T-helper 2 cell treated with Interferon-gamma antibody and Interleukin-4, amounts not matched to agents 5 μg/mL and 100 μg/mL, for 36 hours (primary cell): ENCODE results near the gene ENKD1.
A peak's percentile ranks its signal among the peaks of the same experiment; 100 is the strongest.

Source experiments
- DNase-seq: peaks from one replicate; pipeline ENCODE4 v3.0.0; 2021; ENCODE audit warnings: low spot score
- H3K27ac Mint-ChIP-seq: one replicate; pipeline ENCODE4 v1.8.0; 2021; ENCODE audit warnings: mild to moderate bottlenecking, mixed read lengths
- H3K27me3 Mint-ChIP-seq: one replicate; pipeline ENCODE4 v1.8.0; 2021; ENCODE audit warnings: low read depth, mixed read lengths
- H3K36me3 Mint-ChIP-seq: one replicate; pipeline ENCODE4 v1.8.0; 2021; ENCODE audit warnings: low read depth, mixed read lengths
- H3K4me1 Mint-ChIP-seq: one replicate; pipeline ENCODE4 v1.8.0; 2021; ENCODE audit warnings: low read depth, mixed read lengths
- H3K4me3 Mint-ChIP-seq: one replicate; pipeline ENCODE4 v1.8.0; 2022; ENCODE audit warnings: mild to moderate bottlenecking, moderate library complexity, mixed read lengths
- H3K9me3 Mint-ChIP-seq: one replicate; pipeline ENCODE4 v1.8.0; 2021; ENCODE audit warnings: mixed read lengths

ENKD1 gene, protein sequence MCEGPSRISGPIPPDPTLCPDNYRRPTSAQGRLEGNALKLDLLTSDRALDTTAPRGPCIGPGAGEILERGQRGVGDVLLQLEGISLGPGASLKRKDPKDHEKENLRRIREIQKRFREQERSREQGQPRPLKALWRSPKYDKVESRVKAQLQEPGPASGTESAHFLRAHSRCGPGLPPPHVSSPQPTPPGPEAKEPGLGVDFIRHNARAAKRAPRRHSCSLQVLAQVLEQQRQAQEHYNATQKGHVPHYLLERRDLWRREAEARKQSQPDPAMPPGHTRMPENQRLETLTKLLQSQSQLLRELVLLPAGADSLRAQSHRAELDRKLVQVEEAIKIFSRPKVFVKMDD

DNA sequence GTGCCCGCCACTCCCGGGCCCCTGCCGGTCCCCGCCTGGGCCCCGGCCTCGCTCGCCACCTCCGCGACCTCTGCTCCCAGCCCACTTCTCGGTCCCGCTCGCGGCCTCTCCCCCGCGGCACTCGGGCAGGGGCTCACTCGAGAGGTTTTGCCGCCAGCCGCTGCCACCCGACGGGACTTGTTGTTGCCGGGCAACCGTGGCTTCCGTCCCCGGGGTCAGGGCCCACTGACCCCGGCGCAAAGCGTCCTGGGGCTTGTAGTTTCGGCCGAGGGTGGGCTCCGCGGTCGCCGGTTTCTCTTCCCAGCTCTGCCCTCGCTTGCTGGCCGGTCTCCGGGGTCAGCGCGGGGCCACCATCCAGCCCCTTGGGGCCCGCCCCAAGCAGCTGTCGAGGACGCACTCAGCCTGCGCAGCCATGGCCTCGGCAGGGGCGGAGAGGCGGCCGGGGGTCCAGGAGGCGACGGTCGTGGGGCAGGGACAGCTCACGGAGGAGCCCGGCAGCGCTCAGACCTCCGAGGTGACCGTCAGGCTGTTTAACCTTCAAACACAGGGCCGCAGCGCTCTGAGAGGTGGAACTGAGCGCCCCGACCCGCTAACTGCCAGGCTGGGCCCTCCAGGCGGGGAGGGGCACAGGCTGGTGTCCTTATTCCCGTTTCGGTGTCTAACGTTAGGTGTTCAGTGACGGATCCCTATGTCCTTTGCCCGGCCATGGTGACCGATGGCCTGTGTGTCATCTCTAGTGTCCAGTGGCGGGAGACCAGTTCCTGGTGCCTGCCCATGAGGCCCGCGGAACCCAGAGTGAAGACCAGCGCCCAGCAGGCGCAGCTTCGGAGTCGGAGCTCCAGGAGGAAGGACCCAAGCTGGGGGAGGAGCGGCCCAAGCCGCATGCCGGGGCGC, at the start of gene ENKD1, which contains the start of gene C16orf86:
Gene ENKD1, minus strand, starts transcription at position 192 of the 894 bp plus-strand sequence. CDS start 308 bp downstream, outside the sequence.
Gene C16orf86, plus strand, starts transcription at position 256 of the 894 bp plus-strand sequence. Its CDS starts 157 bp downstream, at position 413.
- Mint-ChIP-seq H3K4me3 (peak within 1 kb of the TSS; percentile 86), H3K27me3 (no peaks in the 10 kb centered on the region), H3K9me3 (no peaks in the 10 kb centered on the region), H3K36me3 (no peaks in the 10 kb centered on the region), H3K27ac (peak within 1 kb of the TSS; percentile 80), H3K4me1 (peaks cover 7% of the 10 kb centered on the region)
- DNase-seq, result peak; percentile 73

DNA sequence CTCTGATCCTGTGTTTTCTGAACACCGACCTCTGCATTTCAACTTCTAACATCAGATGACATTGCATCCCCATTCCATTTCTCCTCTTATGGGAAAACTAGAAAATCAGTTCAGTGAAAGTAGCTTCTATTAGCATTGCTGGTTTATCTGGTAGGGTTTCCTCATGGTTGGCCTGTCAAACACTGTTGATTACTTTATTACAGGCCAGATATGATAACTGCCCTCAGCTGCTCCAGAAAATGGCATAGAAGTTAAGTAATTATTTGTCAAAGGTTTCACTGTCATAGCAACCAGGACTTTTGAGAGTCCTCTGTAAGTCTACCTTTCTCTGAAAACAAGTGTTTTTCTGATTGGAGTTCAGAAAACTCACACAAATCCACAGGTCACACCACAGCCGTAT, 49.5 kb upstream of the ENKD1 start:
- Mint-ChIP-seq H3K27ac (no peak overlapping the region), H3K4me1 (peaks cover 28% of the 10 kb centered on the region), H3K36me3 (peaks cover 6% of the 10 kb centered on the region), H3K4me3 (no peak overlapping the region), H3K27me3 (no peaks in the 10 kb centered on the region), H3K9me3 (no peaks in the 10 kb centered on the region)
- DNase-seq, result no peak

DNA sequence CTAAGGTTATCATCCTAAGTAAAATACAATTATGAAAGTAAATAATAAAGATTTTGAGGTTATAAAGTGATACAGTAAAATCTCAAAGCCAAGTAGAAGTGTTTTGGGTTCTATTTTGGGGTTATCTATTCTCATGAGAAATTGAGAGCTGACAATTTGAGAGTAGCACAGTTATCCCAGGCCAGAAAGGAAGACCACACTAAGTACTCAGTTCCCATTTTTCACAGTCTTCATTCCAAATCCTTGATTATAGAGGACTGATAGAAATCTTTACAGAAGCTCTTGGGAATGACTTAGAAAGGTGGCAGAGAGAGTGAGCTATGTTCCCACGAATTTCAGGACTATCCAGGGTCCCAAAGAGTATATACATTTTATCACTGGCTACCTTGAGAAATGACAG, 48.0 kb upstream of the ENKD1 start:
- no peak overlapping the region for H3K27ac Mint-ChIP-seq
- H3K4me3 Mint-ChIP-seq, result no peak overlapping the region
- peaks cover 16% of the 10 kb centered on the region for H3K4me1 Mint-ChIP-seq
- no peaks in the 10 kb centered on the region for H3K27me3 Mint-ChIP-seq
- DNase-seq, result no peak
- no peaks in the 10 kb centered on the region for H3K9me3 Mint-ChIP-seq
- peaks cover 6% of the 10 kb centered on the region for H3K36me3 Mint-ChIP-seq

DNA sequence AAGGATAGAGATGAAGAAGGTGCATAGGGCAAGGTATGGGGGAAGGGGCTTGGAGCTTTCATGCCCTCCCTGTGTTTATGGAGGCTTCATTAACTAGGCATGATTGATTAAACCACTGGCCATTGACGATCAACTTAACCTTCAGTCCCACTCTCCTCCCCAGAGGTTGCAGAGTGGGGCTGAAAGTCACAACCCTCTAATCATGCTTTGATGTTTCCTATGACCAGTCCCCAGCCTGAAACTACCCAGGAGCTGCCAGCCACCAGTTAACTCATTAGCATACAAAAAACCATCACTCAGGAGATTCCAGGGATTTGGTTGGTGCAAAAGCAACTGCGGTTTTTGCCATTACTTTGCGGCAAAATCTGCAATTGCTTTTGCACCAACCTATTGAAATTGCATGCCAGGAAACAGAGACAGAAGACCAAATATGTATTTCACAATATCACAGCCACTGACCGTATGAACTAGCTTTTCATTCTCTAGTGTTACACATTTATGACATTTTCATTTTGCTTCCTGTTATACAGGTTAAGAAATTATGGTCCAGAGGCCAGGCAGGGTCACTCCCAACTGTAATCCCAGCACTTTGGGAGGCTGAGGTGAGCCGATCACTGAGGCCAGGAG, 47.2 kb upstream of the ENKD1 start:
- no peak for DNase-seq
- Mint-ChIP-seq H3K27ac (no peak overlapping the region), H3K36me3 (peaks cover 6% of the 10 kb centered on the region)

DNA sequence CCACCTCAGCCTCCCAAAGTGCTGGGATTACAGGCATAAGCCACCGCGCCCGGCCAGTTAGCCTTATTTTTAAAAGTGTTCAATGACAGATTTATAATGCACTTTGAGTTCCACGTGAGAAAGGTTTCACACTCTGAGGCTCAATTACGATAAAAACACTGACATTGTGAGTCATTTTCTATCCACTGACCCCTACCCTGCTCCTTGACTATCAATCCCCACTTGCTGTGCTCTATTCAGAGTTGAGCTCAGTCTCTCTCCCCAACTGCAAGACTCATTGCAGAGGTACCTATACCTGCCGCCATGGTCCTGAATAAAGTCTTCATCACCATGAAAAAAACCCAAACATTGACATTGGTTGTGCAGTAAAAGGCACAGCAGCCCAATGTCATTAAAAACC, 44.1 kb upstream of the ENKD1 start:
- Mint-ChIP-seq H3K4me3 (no peak overlapping the region), H3K27ac (no peak overlapping the region), H3K9me3 (no peaks in the 10 kb centered on the region), H3K36me3 (no peaks in the 10 kb centered on the region), H3K4me1 (no peaks in the 10 kb centered on the region), H3K27me3 (no peaks in the 10 kb centered on the region)
- DNase-seq, result no peak

More for the DNA sequence above, 47.2 kb upstream of the ENKD1 start:
- Mint-ChIP-seq H3K4me1 (peaks cover 16% of the 10 kb centered on the region), H3K9me3 (no peaks in the 10 kb centered on the region), H3K27me3 (no peaks in the 10 kb centered on the region), H3K4me3 (no peak overlapping the region)

DNA sequence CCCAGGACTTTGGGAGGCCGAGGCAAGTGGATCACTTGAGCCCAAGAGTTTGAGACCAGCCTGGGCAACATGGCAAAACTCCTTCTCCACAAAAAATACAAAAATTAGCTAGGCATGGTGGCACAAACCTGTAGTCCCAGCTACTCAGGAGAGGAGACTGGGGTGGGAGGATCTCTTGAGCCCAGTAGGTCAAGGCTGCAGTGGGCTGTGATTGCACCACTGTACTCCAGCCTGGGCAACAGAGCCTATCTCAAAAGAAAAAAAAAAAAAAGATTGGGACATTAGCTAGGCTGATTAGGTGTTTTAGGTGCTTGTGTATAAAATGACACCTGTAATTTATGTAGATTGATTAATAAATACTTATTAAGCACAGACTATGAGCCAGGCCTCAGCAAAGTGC, 42.5 kb upstream of the ENKD1 start:
- no peaks in the 10 kb centered on the region for H3K36me3 Mint-ChIP-seq
- DNase-seq, result no peak
- no peaks in the 10 kb centered on the region for H3K4me1 Mint-ChIP-seq
- no peaks in the 10 kb centered on the region for H3K27me3 Mint-ChIP-seq
- H3K4me3 Mint-ChIP-seq, result no peak overlapping the region
- no peak overlapping the region for H3K27ac Mint-ChIP-seq
- no peaks in the 10 kb centered on the region for H3K9me3 Mint-ChIP-seq

DNA sequence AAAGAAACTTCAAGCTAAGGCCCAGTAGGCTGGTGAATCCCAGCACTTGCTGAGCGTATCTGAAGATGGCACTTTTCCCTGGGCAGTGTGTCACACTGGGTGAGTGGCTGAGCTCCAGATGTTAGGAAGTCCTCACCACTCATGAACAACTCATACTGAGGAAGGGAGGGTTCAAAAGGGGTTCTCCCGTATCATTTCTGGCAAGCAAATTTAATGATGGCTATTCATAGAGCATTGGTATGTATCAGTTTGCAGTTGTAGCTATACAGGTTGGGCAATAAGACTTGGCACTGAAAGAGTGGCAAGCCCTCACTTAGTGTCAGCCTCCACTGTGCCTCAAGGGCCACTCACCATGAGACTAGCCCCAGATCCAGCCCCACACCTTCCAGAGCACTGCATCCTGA, 41.8 kb upstream of the ENKD1 start:
- no peaks in the 10 kb centered on the region for H3K27me3 Mint-ChIP-seq
- H3K36me3 Mint-ChIP-seq, result no peaks in the 10 kb centered on the region
- H3K4me1 Mint-ChIP-seq, result peaks cover 7% of the 10 kb centered on the region
- no peaks in the 10 kb centered on the region for H3K9me3 Mint-ChIP-seq
- H3K27ac Mint-ChIP-seq, result no peak overlapping the region
- no peak overlapping the region for H3K4me3 Mint-ChIP-seq
- DNase-seq, result no peak

DNA sequence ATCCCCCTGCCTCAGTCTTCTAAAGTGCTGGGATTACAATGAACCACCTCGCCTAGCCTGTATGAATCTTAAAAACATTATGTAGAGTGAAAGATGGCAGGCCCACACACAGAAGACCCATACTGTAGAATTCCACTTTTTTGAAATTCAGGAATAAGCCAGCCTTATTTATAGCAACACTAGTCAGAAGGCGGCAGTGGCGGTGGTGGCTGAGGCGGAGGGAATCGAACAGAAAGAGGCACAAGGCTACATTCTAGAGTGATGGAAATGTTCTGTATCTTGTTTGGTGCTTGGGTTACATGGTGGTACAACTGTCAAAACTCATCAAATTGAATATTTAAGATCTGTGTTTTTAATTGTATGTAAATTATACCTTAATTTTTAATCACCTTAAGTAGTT, 41.2 kb upstream of the ENKD1 start:
- Mint-ChIP-seq H3K4me3 (no peak overlapping the region), H3K27ac (no peak overlapping the region), H3K27me3 (no peaks in the 10 kb centered on the region), H3K36me3 (no peaks in the 10 kb centered on the region), H3K4me1 (peaks cover 9% of the 10 kb centered on the region), H3K9me3 (no peaks in the 10 kb centered on the region)
- no peak for DNase-seq

DNA sequence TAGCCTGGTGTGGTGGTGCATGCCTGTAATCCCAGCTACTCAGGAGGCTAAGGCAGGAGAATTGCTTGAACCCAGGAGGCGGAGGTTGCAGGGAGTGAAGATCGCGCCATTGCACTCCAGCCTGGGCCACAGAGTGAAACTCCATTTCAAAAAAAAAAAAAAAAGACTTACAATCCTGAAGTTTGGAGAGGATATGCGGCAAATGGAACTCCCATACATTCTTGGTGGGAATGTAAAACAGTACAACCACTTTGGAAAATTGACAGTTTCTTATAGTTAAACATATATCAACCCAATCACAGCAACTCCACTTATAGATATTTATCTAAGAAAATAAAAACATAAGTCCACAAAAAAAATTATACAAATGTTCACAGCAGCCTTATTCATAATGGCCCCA, 40.7 kb upstream of the ENKD1 start:
- Mint-ChIP-seq H3K27me3 (no peaks in the 10 kb centered on the region), H3K9me3 (no peaks in the 10 kb centered on the region), H3K4me1 (peaks cover 9% of the 10 kb centered on the region), H3K4me3 (no peak overlapping the region), H3K27ac (no peak overlapping the region), H3K36me3 (no peaks in the 10 kb centered on the region)
- DNase-seq, result no peak

DNA sequence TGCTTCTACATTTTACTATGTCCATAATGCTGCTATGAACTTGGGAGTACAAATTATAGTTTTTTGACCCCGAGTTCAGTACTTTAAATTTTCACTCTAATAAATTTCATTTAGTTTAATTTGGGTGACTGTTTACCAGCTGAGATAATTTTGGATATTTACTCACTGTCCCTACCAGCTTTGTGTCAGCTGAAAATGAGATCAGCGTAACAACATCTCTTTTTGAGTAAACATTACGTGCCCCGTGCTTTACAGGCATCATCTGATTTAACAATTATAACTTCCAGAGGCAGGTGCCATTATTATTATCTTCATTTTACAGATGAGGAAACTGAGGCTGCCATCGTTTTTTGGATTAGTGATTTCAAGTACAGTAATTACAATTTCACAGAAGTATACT, 37.6 kb upstream of the ENKD1 start:
- no peak overlapping the region for H3K27ac Mint-ChIP-seq
- peaks cover 9% of the 10 kb centered on the region for H3K4me1 Mint-ChIP-seq
- peak overlapping the region; percentile 18 for H3K4me3 Mint-ChIP-seq
- H3K27me3 Mint-ChIP-seq, result no peaks in the 10 kb centered on the region
- H3K9me3 Mint-ChIP-seq, result no peaks in the 10 kb centered on the region
- no peak for DNase-seq
- no peaks in the 10 kb centered on the region for H3K36me3 Mint-ChIP-seq

DNA sequence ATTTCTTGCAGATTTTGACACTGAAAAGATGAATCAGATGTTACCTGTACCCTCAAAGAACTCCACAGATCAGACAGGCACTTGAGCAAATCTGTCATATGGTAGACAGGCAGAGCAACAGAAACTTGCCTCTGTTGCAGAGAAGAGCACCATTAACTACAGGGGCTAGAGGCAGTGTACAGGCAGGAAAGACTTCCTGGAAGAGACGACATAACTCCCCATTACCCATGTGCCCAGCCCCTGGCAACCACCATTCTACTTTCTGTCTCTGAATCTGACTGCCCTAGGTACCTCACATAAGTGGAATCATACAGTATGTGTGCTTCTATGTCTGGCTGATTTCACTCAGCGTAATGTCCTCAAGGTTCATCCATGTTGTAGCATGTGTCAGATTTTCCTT, 37.1 kb upstream of the ENKD1 start:
- Mint-ChIP-seq H3K27ac (peak overlapping the region; percentile 64), H3K36me3 (peaks cover 1% of the 10 kb centered on the region), H3K4me1 (peaks cover 9% of the 10 kb centered on the region), H3K27me3 (no peaks in the 10 kb centered on the region), H3K4me3 (peak overlapping the region; percentile 18), H3K9me3 (no peaks in the 10 kb centered on the region)
- DNase-seq, result peak; percentile 9

DNA sequence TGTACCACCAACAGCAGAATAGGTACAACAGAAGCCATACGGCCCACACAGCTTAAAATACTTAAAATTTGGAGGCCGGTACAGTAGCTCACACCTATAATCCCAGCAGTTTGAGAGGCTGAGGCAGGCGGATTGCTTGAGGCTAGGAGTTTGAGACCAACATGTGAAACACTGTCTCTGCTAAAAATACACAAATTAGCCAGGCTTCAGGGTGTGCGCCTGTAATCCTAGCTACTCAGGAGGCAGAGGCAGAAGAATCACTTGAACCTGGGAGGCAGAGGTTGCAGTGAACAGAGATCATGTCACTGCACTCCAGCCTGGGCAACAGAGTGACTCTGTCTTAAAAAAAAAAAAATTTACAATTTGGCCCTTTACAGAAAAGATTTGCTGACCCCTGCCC, 35.6 kb upstream of the ENKD1 start:
- Mint-ChIP-seq H3K36me3 (peaks cover 4% of the 10 kb centered on the region), H3K9me3 (no peaks in the 10 kb centered on the region), H3K27ac (no peak overlapping the region), H3K27me3 (no peaks in the 10 kb centered on the region), H3K4me3 (no peak overlapping the region), H3K4me1 (peaks cover 11% of the 10 kb centered on the region)
- no peak for DNase-seq

DNA sequence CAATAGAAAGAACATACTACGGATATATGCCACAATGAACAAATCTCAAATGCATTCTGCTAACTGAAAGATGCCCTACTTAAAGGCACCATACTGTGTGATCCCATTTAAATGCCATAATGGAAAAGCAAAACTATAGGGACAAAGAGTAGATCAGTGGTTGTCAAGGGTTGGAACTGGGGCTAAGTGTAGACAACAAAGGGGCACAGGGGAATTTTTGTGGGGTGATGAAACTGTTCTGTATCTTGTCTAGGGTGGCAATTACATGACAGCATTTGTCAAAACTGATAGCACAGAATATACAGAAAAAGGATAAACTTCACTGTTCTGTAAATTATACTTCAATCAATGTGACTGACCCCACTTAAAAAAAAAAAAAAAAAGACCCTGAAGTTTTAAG, 34.9 kb upstream of the ENKD1 start:
- Mint-ChIP-seq H3K27ac (no peak overlapping the region), H3K4me3 (no peak overlapping the region), H3K4me1 (peaks cover 13% of the 10 kb centered on the region), H3K27me3 (no peaks in the 10 kb centered on the region), H3K36me3 (peaks cover 4% of the 10 kb centered on the region), H3K9me3 (no peaks in the 10 kb centered on the region)
- no peak for DNase-seq

DNA sequence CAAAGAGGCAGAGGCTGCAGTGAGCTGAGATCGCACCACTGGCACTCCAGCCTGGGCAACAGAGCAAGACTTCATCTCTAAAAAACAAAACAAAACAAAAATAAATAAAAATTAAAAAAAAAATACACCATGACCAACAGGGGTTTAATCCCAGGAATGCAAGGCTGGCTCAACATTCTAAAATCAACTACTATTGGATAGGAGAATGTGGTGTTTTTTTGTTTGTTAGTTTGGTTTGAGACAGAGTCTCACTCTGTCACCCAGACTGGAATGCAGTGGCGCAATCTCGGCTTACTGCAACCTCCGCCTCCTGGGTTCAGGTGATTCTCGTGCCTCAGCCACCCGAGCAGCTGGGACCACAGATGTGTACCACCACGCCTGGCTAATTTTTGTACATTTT, 32.7 kb upstream of the ENKD1 start:
- Mint-ChIP-seq H3K4me3 (no peak overlapping the region), H3K27ac (no peak overlapping the region), H3K36me3 (peaks cover 4% of the 10 kb centered on the region), H3K4me1 (peaks cover 15% of the 10 kb centered on the region), H3K9me3 (no peaks in the 10 kb centered on the region), H3K27me3 (no peaks in the 10 kb centered on the region)
- no peak for DNase-seq
